GM19468 (cell line): ENCODE measurements around the gene SLF2.

ENCODE experiments used
- ATAC-seq: cut with Tn5 transposase; IDR thresholded peaks from one replicate; pipeline ENCODE4 v1.9.1; 2021; ENCODE audit warnings: mild to moderate bottlenecking, moderate library complexity, moderate number of reproducible peaks; ENCODE audit not compliant: unreplicated experiment; ENCODE audit errors: extremely low read depth

Gene SLF2

GRCh38 chr10:100895346-100895745 is 17.4 kb upstream of the SLF2 start:
- ATAC-seq = no peak

GRCh38 chr10:100895896-100896295 is 16.9 kb upstream of the SLF2 start:
- ATAC-seq = no peak

GRCh38 chr10:100896876-100897461 is 15.8 kb upstream of the SLF2 start:
- ATAC-seq = no peak

GRCh38 chr10:100897976-100898375 is 14.8 kb upstream of the SLF2 start:
- ATAC-seq = no peak

GRCh38 chr10:100899171-100899570 is 13.6 kb upstream of the SLF2 start:
- no peak for ATAC-seq

GRCh38 chr10:100901051-100901450 is 11.7 kb upstream of the SLF2 start:
- ATAC-seq = no peak

GRCh38 chr10:100902622-100903021 is 10.1 kb upstream of the SLF2 start:
- ATAC-seq = no peak

GRCh38 chr10:100904917-100905316 is 7.8 kb upstream of the SLF2 start:
- no peak for ATAC-seq

- no peak for ATAC-seq
Observed at GRCh38 chr10:100907175-100907574, 5.6 kb upstream of the SLF2 start.

- ATAC-seq = no peak
Observed at GRCh38 chr10:100907773-100908363, 4.9 kb upstream of the SLF2 start.

- no peak for ATAC-seq
Observed at GRCh38 chr10:100908378-100908777, 4.4 kb upstream of the SLF2 start.

GRCh38 chr10:100909501-100910263 is 3.1 kb upstream of the SLF2 start:
- ATAC-seq = no peak

GRCh38 chr10:100911472-100911871 is 1.3 kb upstream of the SLF2 start:
- no peak for ATAC-seq

GRCh38 chr10:100912013-100912604 is 654 bp upstream of the SLF2 start:
- no peak for ATAC-seq

- no peak for ATAC-seq
Observed at GRCh38 chr10:100913470-100913865, 705 bp downstream of the SLF2 start.

- no peak for ATAC-seq
Observed at GRCh38 chr10:100917071-100917470, 4.3 kb downstream of the SLF2 start.

- ATAC-seq = no peak
Observed at GRCh38 chr10:100923580-100923979, 10.8 kb downstream of the SLF2 start.

GRCh38 chr10:100927266-100927665 is 14.5 kb downstream of the SLF2 start:
- no peak for ATAC-seq

- ATAC-seq = no peak
Observed at GRCh38 chr10:100928039-100928438, 15.3 kb downstream of the SLF2 start.

- ATAC-seq = no peak
Observed at GRCh38 chr10:100930368-100930767, 17.6 kb downstream of the SLF2 start.

- ATAC-seq = no peak
Observed at GRCh38 chr10:100934084-100934659, 21.4 kb downstream of the SLF2 start.
